Liver (tissue), 9 donors: Measurements from ENCODE around the gene MYO1F. TPM values are rescaled to one million over a fixed set of nuclear protein-coding genes. Genes with fewer than 3 reads are reported as not detected.

Source experiments
- DNase-seq: peaks from one replicate; pipeline ENCODE4 v3.0.0-alpha.2; 2017; ENCODE audit warnings: low spot score
- H3K27ac ChIP-seq, 2 donors: one replicate each; pipeline ENCODE4 v1.7.0; 2013; ENCODE audit warnings: inconsistent platforms in 2 of 2, low read length in 2 of 2, control low read depth in 1 of 2, low read depth in 1 of 2, mild to moderate bottlenecking in 1 of 2
- H3K27me3 ChIP-seq, 4 donors: one replicate each; pipeline versions ENCODE4 v1.6.1 to v1.7.0; 2013; ENCODE audit warnings: low read length in 3 of 4, inconsistent platforms in 1 of 4, mild to moderate bottlenecking in 1 of 4, moderate library complexity in 1 of 4; ENCODE audit not compliant: control insufficient read depth in 4 of 4, insufficient read depth in 4 of 4
- H3K36me3 ChIP-seq, 4 donors: one replicate each; pipeline versions ENCODE4 v1.6.1 to v1.7.0; 2013; ENCODE audit warnings: low read length in 3 of 4, mild to moderate bottlenecking in 3 of 4, low read depth in 1 of 4, moderate library complexity in 1 of 4; ENCODE audit not compliant: control insufficient read depth in 4 of 4, insufficient read depth in 3 of 4
- H3K4me1 ChIP-seq, 4 donors: one replicate each; pipeline versions ENCODE4 v1.6.1 to v1.7.0; 2013; ENCODE audit warnings: low read length in 3 of 4, mild to moderate bottlenecking in 3 of 4, moderate library complexity in 1 of 4; ENCODE audit not compliant: control insufficient read depth in 4 of 4, insufficient read depth in 4 of 4
- H3K4me3 ChIP-seq, 3 donors: one replicate each; pipeline versions ENCODE4 v1.6.1 to v1.7.0; 2013; ENCODE audit warnings: low read length in 3 of 3, control low read depth in 1 of 3, low read depth in 1 of 3, mild to moderate bottlenecking in 1 of 3
- H3K9ac ChIP-seq, 2 donors: one replicate each; pipeline ENCODE4 v1.7.0; 2013; ENCODE audit warnings: low read length in 2 of 2, mild to moderate bottlenecking in 2 of 2, moderate library complexity in 2 of 2, control low read depth in 1 of 2, low read depth in 1 of 2
- H3K9me3 ChIP-seq, 4 donors: one replicate each; pipeline versions ENCODE4 v1.6.1 to v1.7.0; 2013; ENCODE audit warnings: low read length in 3 of 4; ENCODE audit not compliant: control insufficient read depth in 4 of 4
- ATF3 ChIP-seq: IDR thresholded peaks from 2 replicates; pipeline ENCODE4 v1.6.1; 2016; ENCODE audit warnings: antibody characterized with exemption
- CTCF ChIP-seq: fragments of 150-350 bp; IDR thresholded peaks from 2 replicates; pipeline ENCODE4 v1.5.1; 2017; ENCODE audit warnings: improper control_type of control experiment, low read depth, low read length; ENCODE audit not compliant: missing input control
- EGR1 ChIP-seq, 2 donors: IDR thresholded peaks; 2 replicates each; pipeline ENCODE4 v1.6.1; 2016 to 2018; ENCODE audit warnings: antibody characterized with exemption in 2 of 2, low read depth in 2 of 2
- GABPA ChIP-seq, 2 donors: IDR thresholded peaks in 1 of 2; conservative IDR thresholded peaks in 1 of 2; 2 replicates each; pipeline ENCODE4 v1.6.1; 2016; ENCODE audit warnings: antibody characterized with exemption in 2 of 2, mild to moderate bottlenecking in 1 of 2, moderate library complexity in 1 of 2
- MAX ChIP-seq: IDR thresholded peaks from 2 replicates; pipeline ENCODE4 v1.6.1; 2016; ENCODE audit warnings: antibody characterized with exemption
- NR2F2 ChIP-seq: IDR thresholded peaks from 2 replicates; pipeline ENCODE4 v1.6.1; 2016; ENCODE audit warnings: antibody characterized with exemption
- REST ChIP-seq: IDR thresholded peaks from 2 replicates; pipeline ENCODE4 v1.6.1; 2016; ENCODE audit warnings: antibody characterized with exemption, mild to moderate bottlenecking
- SP1 ChIP-seq: IDR thresholded peaks from 2 replicates; pipeline ENCODE4 v1.6.1; 2018; ENCODE audit warnings: antibody characterized with exemption, mild to moderate bottlenecking
- TAF1 ChIP-seq: conservative IDR thresholded peaks from 2 replicates; pipeline ENCODE4 v1.6.1; 2016; ENCODE audit warnings: antibody characterized with exemption, mild to moderate bottlenecking
- YY1 ChIP-seq: IDR thresholded peaks from 2 replicates; pipeline ENCODE4 v1.6.1; 2016; ENCODE audit warnings: antibody characterized with exemption, mild to moderate bottlenecking
- ZBTB33 ChIP-seq: IDR thresholded peaks from 2 replicates; pipeline ENCODE4 v1.6.1; 2016; ENCODE audit warnings: antibody characterized with exemption
- WGBS: extraction: QIAGEN DNeasy Blood & Tissue Kit; methylation state at CpG from one replicate; pipeline ENCODE4 v1.1.7; 2013; 5-methylcytosine and 5-hydroxymethylcytosine counted together
- polyA plus RNA-seq, 2 donors: library from polyadenylated mRNA; stranded (reverse) in 1 of 2; unstranded in 1 of 2; fragments of 200-250 nt in 1 of 2; fragments of >200 nt in 1 of 2; fragmentation: Nextera tagmentation in 1 of 2; extraction: Ambion mirVana in 1 of 2; gene quantifications; one replicate each; pipeline versions ENCODE4 v1.2.1 to v1.2.3, GENCODE V29; 2013 to 2015
- total RNA-seq, 2 donors: library from RNA; depleted of rRNA; stranded (reverse); fragments of >200 nt; gene quantifications; one replicate each; pipeline ENCODE4 v1.2.3, GENCODE V29; 2014
- donor health status: healthy.
- donor health status: healthy.
- donor health status: healthy.
- donor health status: healthy.
- donor health status: healthy.

The MYO1F gene
- total and polyA plus RNA-seq, 4 donors, result 6.1 to 20.4 (median 12.0) TPM

GRCh38 chr19:8475005-8475404 is 102.2 kb downstream of the MYO1F start:
- Histone ChIP-seq H3K27me3 (no peaks in the 10 kb centered on the region), H3K4me3 (no peak overlapping the region), H3K9ac (no peak overlapping the region), H3K9me3 (no peaks in the 10 kb centered on the region), H3K27ac (no peak overlapping the region), H3K36me3 (peaks cover 9 to 84% (median 61%) of the 10 kb centered on the region in 4 donors), H3K4me1 (no peaks in the 10 kb centered on the region)
- no peak for DNase-seq
- no peak for TF ChIP-seq GABPA (IDR thresholded peaks at IDR 0.05 in 1 of 2, conservative IDR thresholded peaks at IDR 0.05 in 1 of 2)
- TF ChIP-seq MAX, result no peak
- no peak for TF ChIP-seq EGR1 (IDR thresholded peaks at IDR 0.05; ENCODE audit: low read depth in 2 of 2)
- TF ChIP-seq ATF3, result no peak
- no peak for TF ChIP-seq ZBTB33
- 95% methylated on average over 1 of the region's 1 CpG for WGBS

- Histone ChIP-seq H3K27me3 (no peaks in the 10 kb centered on the region), H3K9me3 (no peaks in the 10 kb centered on the region), H3K9ac (no peak overlapping the region), H3K36me3 (peaks cover 15 to 92% (median 68%) of the 10 kb centered on the region in 4 donors), H3K4me3 (no peak overlapping the region), H3K4me1 (no peaks in the 10 kb centered on the region), H3K27ac (no peak overlapping the region)
- 85% methylated on average over 6 of the region's 6 CpGs for WGBS
- TF ChIP-seq REST (no peak), NR2F2 (no peak), YY1 (no peak), TAF1 (no peak), SP1 (no peak), CTCF (no peak), ATF3 (no peak)
- no peak for DNase-seq
These were observed 103.4 kb downstream of the MYO1F start for GRCh38 chr19:8473648-8474476.

Other genes starting within 250 kb of the MYO1F start
- 1 to 10 TPM; 3.3 to 4.5 TPM for gene KANK3, start 234.2 kb downstream of the MYO1F start, total RNA-seq
- 1 to 10 TPM in 1 of 2 donors, under 1 TPM in 1; 0.44 to 3.6 TPM for gene KANK3, start 234.2 kb downstream of the MYO1F start, polyA plus RNA-seq
- gene ANGPTL4, start 213.3 kb downstream of the MYO1F start, total RNA-seq, result 100 to 1,000 TPM in 1 of 2 donors, under 1 TPM in 1; 0.65 to 144 TPM
- 100 to 1,000 TPM in 1 of 2 donors, 10 to 100 TPM in 1; 25.2 to 118 TPM for gene ANGPTL4, start 213.3 kb downstream of the MYO1F start, polyA plus RNA-seq
- gene RAB11B, start 187.1 kb downstream of the MYO1F start, total RNA-seq, result 10 to 100 TPM; 31.9 to 91.2 TPM
- gene RAB11B, start 187.1 kb downstream of the MYO1F start, polyA plus RNA-seq, result 10 to 100 TPM; 27.3 to 58.1 TPM
- 10 to 100 TPM; 78.6 to 89.5 TPM for gene MARCHF2, start 164.1 kb downstream of the MYO1F start, total RNA-seq
- gene MARCHF2, start 164.1 kb downstream of the MYO1F start, polyA plus RNA-seq, result 10 to 100 TPM; 21.6 to 39.1 TPM
- gene HNRNPM, start 132.5 kb downstream of the MYO1F start, total RNA-seq, result 10 to 100 TPM; 66.3 to 75.1 TPM
- 10 to 100 TPM; 39.4 to 86.9 TPM for gene HNRNPM, start 132.5 kb downstream of the MYO1F start, polyA plus RNA-seq
- gene PRAM1, start 74.8 kb downstream of the MYO1F start, total RNA-seq, result 1 to 10 TPM in 1 of 2 donors, under 1 TPM in 1; 0.84 to 1.8 TPM
- gene PRAM1, start 74.8 kb downstream of the MYO1F start, polyA plus RNA-seq, result under 1 TPM; 0.75 to 0.77 TPM
- gene ZNF414, start 63.3 kb downstream of the MYO1F start, total RNA-seq, result 10 to 100 TPM in 1 of 2 donors, 1 to 10 TPM in 1; 3.5 to 10.3 TPM
- gene ZNF414, start 63.3 kb downstream of the MYO1F start, polyA plus RNA-seq, result 10 to 100 TPM in 1 of 2 donors, 1 to 10 TPM in 1; 4.1 to 16.0 TPM
- 10 to 100 TPM in 1 of 2 donors, 1 to 10 TPM in 1; 4.7 to 10.1 TPM for gene ADAMTS10, start 33.3 kb upstream of the MYO1F start, total RNA-seq
- gene ADAMTS10, start 33.3 kb upstream of the MYO1F start, polyA plus RNA-seq, result 1 to 10 TPM; 1.2 to 2.6 TPM
- not detected for gene NFILZ, start 53.2 kb upstream of the MYO1F start, total RNA-seq
- gene NFILZ, start 53.2 kb upstream of the MYO1F start, polyA plus RNA-seq, result not detected
- gene ACTL9, start 121.4 kb upstream of the MYO1F start, total RNA-seq, result not detected
- gene ACTL9, start 121.4 kb upstream of the MYO1F start, polyA plus RNA-seq, result not detected
- gene OR2Z1, start 144.2 kb upstream of the MYO1F start, total RNA-seq, result not detected
- not detected for gene OR2Z1, start 144.2 kb upstream of the MYO1F start, polyA plus RNA-seq